ENCODE results near the gene SCG3. TPM values are rescaled to one million over a fixed set of nuclear protein-coding genes. Genes with fewer than 3 reads are reported as not detected.

SCG3 gene
- total RNA-seq, 2 experiments from 2014 or later, result not detected

GRCh38 chr15:51724199-51724598 lies 42.9 kb downstream of the SCG3 start:
- ATAC-seq, result no peak
- CTCF ChIA-PET, result interaction anchor here (2.4 kb wide), 1 partner anchor 52 kb away, joined by 8 read pairs; no protein-coding TSS in a partner anchor
- peaks cover 32% of the 10 kb centered on the region for H3K4me1 Mint-ChIP-seq

DNA sequence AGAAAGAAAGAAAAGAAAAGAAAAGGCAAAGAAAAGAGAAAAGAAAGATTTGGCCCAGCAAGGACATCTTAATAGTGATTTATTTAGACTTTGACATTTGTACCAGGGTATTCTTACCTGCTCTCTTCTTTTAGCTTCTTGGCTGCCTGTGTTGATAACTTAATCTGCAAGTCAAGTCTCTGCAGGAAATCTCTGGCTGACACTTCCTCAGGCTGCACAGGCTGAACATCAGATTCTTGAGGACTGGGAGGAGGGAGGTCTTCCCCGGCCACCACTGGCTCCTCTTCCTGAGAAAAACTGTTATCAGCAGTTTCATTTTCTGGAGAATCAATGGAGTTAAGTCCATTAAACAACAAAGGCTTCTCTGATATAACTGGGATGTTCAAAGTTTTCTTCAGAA lies 43.4 kb downstream of the SCG3 start:
- Mint-ChIP-seq H3K27me3 (no peaks in the 10 kb centered on the region), H3K27ac (no peak overlapping the region), H3K4me1 (peaks cover 30% of the 10 kb centered on the region), H3K4me3 (no peak overlapping the region), H3K9me3 (ENCODE audit: low read depth) (no peaks in the 10 kb centered on the region), H3K36me3 (peaks cover 24% of the 10 kb centered on the region)
- no peak for ATAC-seq
- no peak for DNase-seq
- CTCF ChIA-PET, result interaction anchor here (2.4 kb wide), 1 partner anchor 52 kb away, joined by 8 read pairs; no protein-coding TSS in a partner anchor

More at GRCh38 chr15:51724199-51724598, 42.9 kb downstream of the SCG3 start:
- H3K9me3 Mint-ChIP-seq (ENCODE audit: low read depth), result no peaks in the 10 kb centered on the region
- no peak overlapping the region for H3K4me3 Mint-ChIP-seq
- no peak overlapping the region for H3K27ac Mint-ChIP-seq
- no peak for DNase-seq
- H3K27me3 Mint-ChIP-seq, result no peaks in the 10 kb centered on the region
- H3K36me3 Mint-ChIP-seq, result peaks cover 22% of the 10 kb centered on the region

DNA sequence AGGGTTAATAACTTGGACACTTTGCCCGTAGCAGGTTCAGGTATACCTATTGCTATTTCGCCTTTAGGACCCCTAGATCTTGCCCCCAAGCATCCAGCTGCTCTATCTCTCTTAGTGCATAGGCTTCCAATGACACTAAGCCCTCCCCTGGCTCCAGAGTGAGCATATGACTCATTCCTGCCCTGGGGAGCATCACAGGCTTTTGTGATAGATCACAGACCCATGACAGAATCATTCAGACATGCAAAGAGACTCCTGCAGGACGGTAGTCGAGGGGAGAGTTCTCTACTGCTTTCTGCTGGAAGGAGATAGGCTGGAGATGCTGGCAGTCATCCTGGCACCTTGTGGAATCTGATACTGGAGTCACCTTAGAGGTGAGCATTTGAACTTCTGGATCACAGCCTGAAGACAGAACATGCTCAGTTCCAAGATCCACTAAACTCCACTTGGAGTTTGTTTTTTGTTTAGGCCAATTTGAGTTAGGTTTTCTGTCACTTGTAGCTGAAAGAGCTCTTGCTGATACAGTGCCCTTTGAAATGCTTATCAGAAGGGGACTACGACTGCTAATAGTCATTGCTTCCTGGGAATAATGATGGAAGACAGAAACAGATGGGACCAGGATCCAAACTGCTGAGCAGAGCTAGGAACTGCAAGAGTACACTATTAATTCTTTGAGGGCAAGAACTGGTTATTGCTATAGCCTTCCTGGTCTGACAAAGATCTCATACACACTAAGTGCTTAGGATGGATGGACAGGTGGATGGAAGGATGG lies 45.2 kb downstream of the SCG3 start:
- DNase-seq, result peak; percentile 57
- ATAC-seq, result peak; percentile 70
- Mint-ChIP-seq H3K27ac (no peak overlapping the region), H3K27me3 (no peaks in the 10 kb centered on the region), H3K9me3 (ENCODE audit: low read depth) (no peaks in the 10 kb centered on the region), H3K4me1 (peaks cover 46% of the 10 kb centered on the region), H3K36me3 (peaks cover 25% of the 10 kb centered on the region), H3K4me3 (no peak overlapping the region)
- CTCF ChIA-PET, result no interaction called here

- Mint-ChIP-seq H3K4me1 (peaks cover 51% of the 10 kb centered on the region), H3K27me3 (no peaks in the 10 kb centered on the region), H3K4me3 (no peak overlapping the region), H3K27ac (no peak overlapping the region), H3K9me3 (ENCODE audit: low read depth) (no peaks in the 10 kb centered on the region), H3K36me3 (peaks cover 18% of the 10 kb centered on the region)
- DNase-seq (no peak), ATAC-seq (no peak)
- CTCF ChIA-PET, result interaction anchor here (0.7 to 0.8 kb wide), 2 partner anchors 30 to 49 kb away, joined by 3 to 4 read pairs; no protein-coding TSS in a partner anchor
Measured at GRCh38 chr15:51727141-51727897, 46.0 kb downstream of the SCG3 start.

DNA sequence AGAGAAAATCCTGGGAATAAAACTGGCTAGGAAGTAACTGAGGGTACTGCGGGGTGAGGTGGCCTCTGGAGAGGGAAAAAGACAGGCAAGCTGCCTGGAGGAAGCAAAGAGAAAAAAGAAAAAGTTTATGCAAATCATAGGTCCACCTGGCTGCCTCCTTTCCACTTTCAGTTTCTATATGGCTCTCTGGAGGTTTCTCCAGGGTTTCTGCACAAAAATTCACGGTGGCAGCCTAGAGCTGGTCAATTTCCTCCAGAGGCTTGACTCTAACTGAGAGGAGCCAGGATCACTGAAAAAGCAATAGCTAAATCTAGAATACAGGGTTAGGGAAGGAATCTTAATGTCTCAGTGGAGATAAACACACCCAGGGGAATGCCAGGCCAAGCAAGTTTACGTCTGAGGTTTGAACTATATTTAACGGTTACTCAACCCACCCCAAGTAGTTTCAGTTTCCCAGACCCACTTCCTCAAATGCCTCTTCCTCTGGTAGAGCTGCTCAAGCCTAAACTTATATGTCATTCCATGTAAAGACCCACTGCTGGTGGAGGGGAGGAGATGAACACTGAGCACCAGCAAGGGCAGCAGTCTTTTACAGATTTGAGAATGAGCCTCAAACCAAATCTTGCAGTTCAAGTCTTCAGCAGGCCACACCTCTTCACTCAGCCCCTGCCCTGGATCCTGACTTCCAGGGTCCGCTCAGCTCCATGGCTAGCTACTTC lies 50.4 kb downstream of the SCG3 start:
- no peaks in the 10 kb centered on the region for H3K9me3 Mint-ChIP-seq (ENCODE audit: low read depth)
- peak overlapping the region; percentile 77 for H3K4me3 Mint-ChIP-seq
- no peaks in the 10 kb centered on the region for H3K27me3 Mint-ChIP-seq
- H3K4me1 Mint-ChIP-seq, result peaks cover 70% of the 10 kb centered on the region
- CTCF ChIA-PET, result interaction anchor here (1.1 to 4.0 kb wide), 5 partner anchors 17 to 82 kb away, joined by 3 to 31 read pairs (median 7); no protein-coding TSS in a partner anchor
- peaks cover 28% of the 10 kb centered on the region for H3K36me3 Mint-ChIP-seq
- DNase-seq (peak; percentile 62), ATAC-seq (peak; percentile 69)
- peak overlapping the region; percentile 97 for H3K27ac Mint-ChIP-seq

GRCh38 chr15:51732646-51733045 lies 51.3 kb downstream of the SCG3 start:
- no peak for DNase-seq
- peaks cover 65% of the 10 kb centered on the region for H3K4me1 Mint-ChIP-seq
- peak overlapping the region; percentile 97 for H3K27ac Mint-ChIP-seq
- CTCF ChIA-PET, result interaction anchor here (1.1 to 4.0 kb wide), 5 partner anchors 17 to 83 kb away, joined by 3 to 31 read pairs (median 7); no protein-coding TSS in a partner anchor
- H3K9me3 Mint-ChIP-seq (ENCODE audit: low read depth), result no peaks in the 10 kb centered on the region
- H3K36me3 Mint-ChIP-seq, result peaks cover 28% of the 10 kb centered on the region
- no peak for ATAC-seq
- no peak overlapping the region for H3K4me3 Mint-ChIP-seq
- H3K27me3 Mint-ChIP-seq, result no peaks in the 10 kb centered on the region

- DNase-seq (peak; percentile 52), ATAC-seq (peak; percentile 17)
- Mint-ChIP-seq H3K9me3 (ENCODE audit: low read depth) (no peaks in the 10 kb centered on the region), H3K27me3 (no peaks in the 10 kb centered on the region), H3K4me1 (peaks cover 67% of the 10 kb centered on the region), H3K27ac (peak overlapping the region; percentile 87), H3K36me3 (peaks cover 19% of the 10 kb centered on the region), H3K4me3 (peak overlapping the region; percentile 92)
- CTCF ChIA-PET, result interaction anchor here (0.7 to 3.1 kb wide), 9 partner anchors 12 to 113 kb away, joined by 3 to 34 read pairs (median 3); partner anchors contain the start of gene DMXL2
Measured at GRCh38 chr15:51735228-51736010, 54.1 kb downstream of the SCG3 start.

DNA sequence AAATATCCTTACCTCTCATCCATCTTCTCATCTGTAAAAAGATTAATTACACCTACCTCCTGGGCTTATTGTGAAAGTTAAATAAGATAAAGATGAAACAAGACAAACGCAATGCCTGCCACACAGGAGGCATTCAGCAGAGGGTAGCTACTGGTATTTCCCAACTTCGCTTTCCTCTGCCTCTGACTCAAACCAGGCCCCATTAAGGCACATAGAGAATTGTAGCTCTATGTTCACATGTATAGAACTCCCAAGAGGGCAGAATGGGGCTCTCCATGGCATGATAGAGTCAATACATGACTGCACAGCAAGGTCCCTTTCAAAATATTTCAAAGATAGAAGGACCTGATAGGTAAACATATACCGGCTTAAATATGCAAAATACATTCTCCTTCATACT lies 54.8 kb downstream of the SCG3 start:
- CTCF ChIA-PET, result interaction anchor here (0.7 to 3.1 kb wide), 12 partner anchors 11 to 114 kb away, joined by 3 to 34 read pairs (median 4); partner anchors contain the start of gene DMXL2
- no peaks in the 10 kb centered on the region for H3K27me3 Mint-ChIP-seq
- no peaks in the 10 kb centered on the region for H3K9me3 Mint-ChIP-seq (ENCODE audit: low read depth)
- peak overlapping the region; percentile 87 for H3K27ac Mint-ChIP-seq
- DNase-seq, result no peak
- H3K36me3 Mint-ChIP-seq, result peaks cover 13% of the 10 kb centered on the region
- peaks cover 61% of the 10 kb centered on the region for H3K4me1 Mint-ChIP-seq
- no peak for ATAC-seq
- H3K4me3 Mint-ChIP-seq, result peak overlapping the region; percentile 92

DNA sequence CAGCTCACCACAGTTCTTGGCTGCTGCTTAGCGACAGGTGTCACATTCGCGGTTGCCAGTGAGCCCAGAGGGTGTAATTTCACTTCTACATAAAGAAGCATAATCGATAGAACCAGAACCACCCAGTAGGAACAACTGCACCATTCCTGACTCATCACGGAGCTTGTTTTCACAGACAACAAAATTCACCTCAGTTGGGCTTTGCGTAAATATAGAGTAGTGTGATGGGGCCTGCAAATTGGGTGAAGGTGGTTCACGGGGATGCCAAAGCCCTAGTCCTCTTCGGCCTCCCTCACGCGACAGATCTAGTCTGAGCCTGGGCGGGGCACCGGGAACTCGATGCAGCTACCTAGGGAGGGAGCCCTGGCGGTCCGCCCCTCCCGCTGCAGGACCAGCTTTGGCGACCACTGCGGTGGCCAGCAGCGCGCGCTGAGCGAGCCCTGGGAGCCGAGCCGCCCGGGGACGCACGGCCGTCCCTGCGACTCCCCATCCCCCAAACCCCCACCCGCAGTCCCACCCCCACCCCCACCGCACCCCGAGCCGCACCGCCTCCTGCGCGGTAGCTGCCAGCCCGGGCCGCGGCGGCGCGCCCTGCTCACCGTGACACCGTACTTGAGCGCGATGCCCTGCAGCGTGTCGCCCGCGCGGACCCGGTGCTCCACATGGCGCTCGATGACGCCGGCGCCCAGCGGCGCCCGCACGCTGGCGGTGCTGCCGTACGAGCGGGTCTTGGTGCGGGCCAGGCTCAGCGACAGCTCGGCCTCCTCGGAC lies 55.6 kb downstream of the SCG3 start:
- CTCF ChIA-PET, result interaction anchor here (0.9 to 3.1 kb wide), 11 partner anchors 10 to 115 kb away, joined by 3 to 34 read pairs (median 4); partner anchors contain the start of gene DMXL2
- peak overlapping the region; percentile 92 for H3K4me3 Mint-ChIP-seq
- no peaks in the 10 kb centered on the region for H3K9me3 Mint-ChIP-seq (ENCODE audit: low read depth)
- peaks cover 52% of the 10 kb centered on the region for H3K4me1 Mint-ChIP-seq
- H3K27ac Mint-ChIP-seq, result peak overlapping the region; percentile 87
- H3K27me3 Mint-ChIP-seq, result no peaks in the 10 kb centered on the region
- peaks cover 12% of the 10 kb centered on the region for H3K36me3 Mint-ChIP-seq
- DNase-seq (peak; percentile 80), ATAC-seq (peak; percentile 63)

DNA sequence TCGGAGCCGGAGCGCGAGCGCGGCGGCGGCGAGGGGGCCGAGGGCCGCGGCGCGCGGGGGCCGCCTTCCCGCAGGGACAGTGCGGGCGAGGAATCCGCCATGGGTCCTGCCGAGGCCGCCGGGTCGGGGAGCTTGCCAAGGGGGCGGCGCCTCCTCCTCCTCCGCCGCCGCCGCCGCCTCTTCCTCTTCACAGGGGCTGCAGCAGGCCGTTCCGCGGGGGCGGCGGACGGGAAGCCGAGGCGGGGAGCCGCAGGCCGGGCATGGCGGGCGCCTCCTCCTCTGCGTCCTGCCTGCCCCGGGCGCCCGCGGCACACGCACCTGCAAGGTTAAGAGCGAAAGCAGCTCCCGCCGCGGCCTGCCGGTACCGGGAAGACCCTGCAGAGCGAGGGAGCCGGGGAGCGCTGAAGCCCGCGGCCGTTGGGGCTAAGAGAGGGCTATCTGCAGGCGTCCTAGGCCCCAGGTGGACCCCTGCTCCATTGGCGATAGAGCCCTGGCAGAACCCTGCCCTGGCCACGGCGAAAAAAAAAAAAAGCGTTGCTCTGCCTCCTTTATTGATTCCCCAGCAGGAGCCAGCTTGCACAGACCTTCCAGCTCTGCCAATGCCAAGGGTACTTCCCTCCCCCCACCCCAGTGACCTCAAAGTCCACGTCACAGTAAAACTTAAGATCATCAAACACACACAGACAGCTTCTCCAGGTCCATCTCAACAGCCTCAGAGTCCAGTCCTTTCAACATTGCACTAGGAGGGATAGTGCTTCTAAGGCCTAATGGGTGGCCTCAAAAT lies 56.4 kb downstream of the SCG3 start, which contains the start of gene LYSMD2:
TSS of gene LYSMD2 (minus strand) at position 134 of the 784 bp plus-strand sequence. CDS start at position 101, 33 bp downstream.
- peaks cover 44% of the 10 kb centered on the region for H3K4me1 Mint-ChIP-seq
- H3K27me3 Mint-ChIP-seq, result no peaks in the 10 kb centered on the region
- H3K9me3 Mint-ChIP-seq (ENCODE audit: low read depth), result no peaks in the 10 kb centered on the region
- DNase-seq (peak; percentile 78), ATAC-seq (peak; percentile 67)
- CTCF ChIA-PET, result interaction anchor here (0.7 to 3.1 kb wide), 8 partner anchors 10 to 91 kb away, joined by 3 to 34 read pairs (median 5); no protein-coding TSS in a partner anchor
- H3K4me3 Mint-ChIP-seq, result peak within 1 kb of the TSS; percentile 92
- H3K36me3 Mint-ChIP-seq, result peaks cover 9% of the 10 kb centered on the region
- peak within 1 kb of the TSS; percentile 87 for H3K27ac Mint-ChIP-seq

- DNase-seq (no peak), ATAC-seq (no peak)
- H3K9me3 Mint-ChIP-seq (ENCODE audit: low read depth), result no peaks in the 10 kb centered on the region
- peak overlapping the region; percentile 81 for H3K27ac Mint-ChIP-seq
- H3K27me3 Mint-ChIP-seq, result no peaks in the 10 kb centered on the region
- CTCF ChIA-PET, result interaction anchor here (0.6 to 3.1 kb wide), 4 partner anchors 9 to 518 kb away, joined by 3 to 25 read pairs (median 3); no protein-coding TSS in a partner anchor
- peaks cover 36% of the 10 kb centered on the region for H3K4me1 Mint-ChIP-seq
- peaks cover 3% of the 10 kb centered on the region for H3K36me3 Mint-ChIP-seq
- H3K4me3 Mint-ChIP-seq, result peak overlapping the region; percentile 68
Measured at GRCh38 chr15:51738553-51738952, 57.2 kb downstream of the SCG3 start.
